GM21390 (cell line): ENCODE measurements around the gene NOSIP.
"Not testable (repeated sequence)": the region's sequence is repeated elsewhere in the genome, so short reads cannot be mapped to it uniquely, and the experiment has no call there.

Source experiments
- ATAC-seq: cut with Tn5 transposase; IDR thresholded peaks from one replicate; pipeline ENCODE4 v1.9.1; 2021; ENCODE audit not compliant: unreplicated experiment

NOSIP gene

GRCh38 chr19:49580264-49581006 lies at the start of gene NOSIP:
TSS of gene NOSIP (minus strand) at chr19:49580556. CDS start at chr19:49560691, 19,865 bp downstream.
- peak; percentile 85 for ATAC-seq

- no peak for ATAC-seq
Measured at GRCh38 chr19:49629659-49630058, 49.3 kb upstream of the NOSIP start.

GRCh38 chr19:49626226-49626625 lies 45.9 kb upstream of the NOSIP start:
- ATAC-seq: no peak

GRCh38 chr19:49624967-49625910 lies 44.9 kb upstream of the NOSIP start:
- ATAC-seq: no peak

- not testable (repeated sequence) for ATAC-seq
Measured at GRCh38 chr19:49617860-49618259, 37.5 kb upstream of the NOSIP start.

- ATAC-seq: no peak
Measured at GRCh38 chr19:49616945-49617344, 36.6 kb upstream of the NOSIP start.

- no peak for ATAC-seq
Measured at GRCh38 chr19:49616532-49616931, 36.2 kb upstream of the NOSIP start.

- no peak for ATAC-seq
Measured at GRCh38 chr19:49615861-49616260, 35.5 kb upstream of the NOSIP start.

- ATAC-seq: no peak
Measured at GRCh38 chr19:49614096-49614833, 33.9 kb upstream of the NOSIP start.

- ATAC-seq: no peak
Measured at GRCh38 chr19:49613374-49613773, 33.0 kb upstream of the NOSIP start.

- no peak for ATAC-seq
Measured at GRCh38 chr19:49609499-49610092, 29.2 kb upstream of the NOSIP start.

- no peak for ATAC-seq
Measured at GRCh38 chr19:49605605-49606004, 25.2 kb upstream of the NOSIP start.

- no peak for ATAC-seq
Measured at GRCh38 chr19:49602806-49603205, 22.4 kb upstream of the NOSIP start.

- ATAC-seq: no peak
Measured at GRCh38 chr19:49601482-49602038, 21.2 kb upstream of the NOSIP start.

GRCh38 chr19:49599378-49600295 lies 19.3 kb upstream of the NOSIP start:
- no peak for ATAC-seq

- ATAC-seq: no peak
Measured at GRCh38 chr19:49597703-49597974, 17.3 kb upstream of the NOSIP start.

GRCh38 chr19:49596954-49597702 lies 16.8 kb upstream of the NOSIP start:
- no peak for ATAC-seq

GRCh38 chr19:49596407-49596806 lies 16.1 kb upstream of the NOSIP start:
- no peak for ATAC-seq

GRCh38 chr19:49595819-49596404 lies 15.6 kb upstream of the NOSIP start:
- no peak for ATAC-seq
